ENCODE results near the gene MAP3K2. TPM values are rescaled to one million over a fixed set of nuclear protein-coding genes. Genes with fewer than 3 reads are reported as not detected.

Gene MAP3K2
- total and polyA plus RNA-seq, 4 donors: 5.9 to 46.2 (median 17.0) TPM

DNA sequence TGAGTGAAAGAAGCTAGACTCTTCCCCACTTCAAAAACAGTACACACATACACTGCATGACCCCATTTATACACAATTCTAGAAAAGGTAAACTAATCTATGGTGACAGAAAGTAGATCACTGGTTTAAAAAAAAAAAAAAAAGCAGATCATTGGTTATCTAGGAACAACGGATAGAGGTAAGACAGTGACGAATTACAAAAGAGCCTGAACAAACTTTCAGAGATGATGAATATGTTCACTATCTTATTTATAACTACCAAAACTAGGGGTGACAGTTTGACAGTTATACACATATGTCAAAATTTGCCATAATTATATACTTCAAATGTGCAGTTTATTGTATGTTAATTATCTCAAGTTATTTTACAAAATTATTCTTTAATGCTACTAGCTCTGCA, 27.5 kb downstream of the MAP3K2 start:
- Histone ChIP-seq H3K4me3 (ENCODE audit: low read depth in 1 of 3, low read length in 3 of 3) (no peak overlapping the region), H3K27me3 (ENCODE audit: control insufficient read depth in 4 of 4, insufficient read depth in 4 of 4, low read length in 3 of 4) (no peaks in the 10 kb centered on the region), H3K36me3 (ENCODE audit: control insufficient read depth in 4 of 4, insufficient read depth in 3 of 4, low read depth in 1 of 4, low read length in 3 of 4) (no peaks in the 10 kb centered on the region), H3K9ac (ENCODE audit: low read depth in 1 of 2, low read length in 2 of 2) (no peak overlapping the region), H3K27ac (ENCODE audit: low read depth in 1 of 2, low read length in 2 of 2) (no peak overlapping the region), H3K4me1 (ENCODE audit: control insufficient read depth in 4 of 4, insufficient read depth in 4 of 4, low read length in 3 of 4) (peaks cover 2 to 13% (median 7%) of the 10 kb centered on the region in 4 donors), H3K9me3 (ENCODE audit: control insufficient read depth in 4 of 4, low read length in 3 of 4) (no peaks in the 10 kb centered on the region)
- no peak for DNase-seq (ENCODE audit: low spot score)
- TF ChIP-seq SP1 (IDR thresholded peaks at IDR 0.05) (no peak), EGR1 (IDR thresholded peaks at IDR 0.05; ENCODE audit: low read depth in 2 of 2) (no peak), RAD21 (IDR thresholded peaks at IDR 0.05) (no peak), TAF1 (conservative IDR thresholded peaks at IDR 0.05) (no peak)
- TF ChIP-seq, protein P1, sequence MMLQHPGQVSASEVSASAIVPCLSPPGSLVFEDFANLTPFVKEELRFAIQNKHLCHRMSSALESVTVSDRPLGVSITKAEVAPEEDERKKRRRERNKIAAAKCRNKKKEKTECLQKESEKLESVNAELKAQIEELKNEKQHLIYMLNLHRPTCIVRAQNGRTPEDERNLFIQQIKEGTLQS (IDR thresholded peaks at IDR 0.05): no peak
- TF ChIP-seq, protein P2, sequence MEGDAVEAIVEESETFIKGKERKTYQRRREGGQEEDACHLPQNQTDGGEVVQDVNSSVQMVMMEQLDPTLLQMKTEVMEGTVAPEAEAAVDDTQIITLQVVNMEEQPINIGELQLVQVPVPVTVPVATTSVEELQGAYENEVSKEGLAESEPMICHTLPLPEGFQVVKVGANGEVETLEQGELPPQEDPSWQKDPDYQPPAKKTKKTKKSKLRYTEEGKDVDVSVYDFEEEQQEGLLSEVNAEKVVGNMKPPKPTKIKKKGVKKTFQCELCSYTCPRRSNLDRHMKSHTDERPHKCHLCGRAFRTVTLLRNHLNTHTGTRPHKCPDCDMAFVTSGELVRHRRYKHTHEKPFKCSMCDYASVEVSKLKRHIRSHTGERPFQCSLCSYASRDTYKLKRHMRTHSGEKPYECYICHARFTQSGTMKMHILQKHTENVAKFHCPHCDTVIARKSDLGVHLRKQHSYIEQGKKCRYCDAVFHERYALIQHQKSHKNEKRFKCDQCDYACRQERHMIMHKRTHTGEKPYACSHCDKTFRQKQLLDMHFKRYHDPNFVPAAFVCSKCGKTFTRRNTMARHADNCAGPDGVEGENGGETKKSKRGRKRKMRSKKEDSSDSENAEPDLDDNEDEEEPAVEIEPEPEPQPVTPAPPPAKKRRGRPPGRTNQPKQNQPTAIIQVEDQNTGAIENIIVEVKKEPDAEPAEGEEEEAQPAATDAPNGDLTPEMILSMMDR (IDR thresholded peaks at IDR 0.05; ENCODE audit: low read depth, low read length, missing input control): no peak
- WGBS: 76% methylated on average over 2 of the region's 2 CpGs

DNA sequence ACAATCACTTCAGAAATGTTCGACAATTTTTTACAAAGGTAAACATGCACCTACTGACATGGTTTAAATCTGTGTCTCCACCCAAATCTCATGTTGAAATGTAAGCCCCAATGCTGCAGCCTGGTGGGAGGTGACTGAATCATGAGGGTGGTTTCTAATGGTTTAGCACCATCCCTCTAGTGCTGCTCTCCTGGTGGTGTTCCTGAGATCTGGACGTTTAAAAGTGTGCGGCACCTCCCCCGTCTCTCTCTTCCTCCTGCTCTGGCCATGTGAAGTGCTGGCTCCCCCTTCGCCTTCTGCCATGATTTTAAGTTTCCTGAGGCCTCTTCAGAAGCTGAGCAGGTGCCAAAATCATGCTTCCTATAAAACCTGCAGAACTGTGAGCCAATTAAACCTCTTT, 28.3 kb downstream of the MAP3K2 start:
- Histone ChIP-seq H3K27ac (ENCODE audit: low read depth in 1 of 2, low read length in 2 of 2) (no peak overlapping the region), H3K4me1 (ENCODE audit: control insufficient read depth in 4 of 4, insufficient read depth in 4 of 4, low read length in 3 of 4) (peaks cover 5 to 17% (median 10%) of the 10 kb centered on the region in 4 donors), H3K9ac (ENCODE audit: low read depth in 1 of 2, low read length in 2 of 2) (no peak overlapping the region), H3K4me3 (ENCODE audit: low read depth in 1 of 3, low read length in 3 of 3) (no peak overlapping the region), H3K27me3 (ENCODE audit: control insufficient read depth in 4 of 4, insufficient read depth in 4 of 4, low read length in 3 of 4) (no peaks in the 10 kb centered on the region), H3K9me3 (ENCODE audit: control insufficient read depth in 4 of 4, low read length in 3 of 4) (no peaks in the 10 kb centered on the region), H3K36me3 (ENCODE audit: control insufficient read depth in 4 of 4, insufficient read depth in 3 of 4, low read depth in 1 of 4, low read length in 3 of 4) (no peaks in the 10 kb centered on the region)
- TF ChIP-seq, protein P1 (IDR thresholded peaks at IDR 0.05): no peak
- TF ChIP-seq TAF1 (conservative IDR thresholded peaks at IDR 0.05) (no peak), HNF4G (IDR thresholded peaks at IDR 0.05) (no peak), GABPA (IDR thresholded peaks at IDR 0.05 in 1 of 2, conservative IDR thresholded peaks at IDR 0.05 in 1 of 2) (no peak), FOXA2 (IDR thresholded peaks at IDR 0.05) (no peak), RXRA (IDR thresholded peaks at IDR 0.05) (no peak), NR2F2 (IDR thresholded peaks at IDR 0.05) (no peak), EGR1 (IDR thresholded peaks at IDR 0.05; ENCODE audit: low read depth in 2 of 2) (no peak)
- TF ChIP-seq, protein P3, sequence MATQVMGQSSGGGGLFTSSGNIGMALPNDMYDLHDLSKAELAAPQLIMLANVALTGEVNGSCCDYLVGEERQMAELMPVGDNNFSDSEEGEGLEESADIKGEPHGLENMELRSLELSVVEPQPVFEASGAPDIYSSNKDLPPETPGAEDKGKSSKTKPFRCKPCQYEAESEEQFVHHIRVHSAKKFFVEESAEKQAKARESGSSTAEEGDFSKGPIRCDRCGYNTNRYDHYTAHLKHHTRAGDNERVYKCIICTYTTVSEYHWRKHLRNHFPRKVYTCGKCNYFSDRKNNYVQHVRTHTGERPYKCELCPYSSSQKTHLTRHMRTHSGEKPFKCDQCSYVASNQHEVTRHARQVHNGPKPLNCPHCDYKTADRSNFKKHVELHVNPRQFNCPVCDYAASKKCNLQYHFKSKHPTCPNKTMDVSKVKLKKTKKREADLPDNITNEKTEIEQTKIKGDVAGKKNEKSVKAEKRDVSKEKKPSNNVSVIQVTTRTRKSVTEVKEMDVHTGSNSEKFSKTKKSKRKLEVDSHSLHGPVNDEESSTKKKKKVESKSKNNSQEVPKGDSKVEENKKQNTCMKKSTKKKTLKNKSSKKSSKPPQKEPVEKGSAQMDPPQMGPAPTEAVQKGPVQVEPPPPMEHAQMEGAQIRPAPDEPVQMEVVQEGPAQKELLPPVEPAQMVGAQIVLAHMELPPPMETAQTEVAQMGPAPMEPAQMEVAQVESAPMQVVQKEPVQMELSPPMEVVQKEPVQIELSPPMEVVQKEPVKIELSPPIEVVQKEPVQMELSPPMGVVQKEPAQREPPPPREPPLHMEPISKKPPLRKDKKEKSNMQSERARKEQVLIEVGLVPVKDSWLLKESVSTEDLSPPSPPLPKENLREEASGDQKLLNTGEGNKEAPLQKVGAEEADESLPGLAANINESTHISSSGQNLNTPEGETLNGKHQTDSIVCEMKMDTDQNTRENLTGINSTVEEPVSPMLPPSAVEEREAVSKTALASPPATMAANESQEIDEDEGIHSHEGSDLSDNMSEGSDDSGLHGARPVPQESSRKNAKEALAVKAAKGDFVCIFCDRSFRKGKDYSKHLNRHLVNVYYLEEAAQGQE (IDR thresholded peaks at IDR 0.05): no peak
- WGBS: 63% methylated on average over 5 of the region's 5 CpGs
- no peak for DNase-seq (ENCODE audit: low spot score)

DNA sequence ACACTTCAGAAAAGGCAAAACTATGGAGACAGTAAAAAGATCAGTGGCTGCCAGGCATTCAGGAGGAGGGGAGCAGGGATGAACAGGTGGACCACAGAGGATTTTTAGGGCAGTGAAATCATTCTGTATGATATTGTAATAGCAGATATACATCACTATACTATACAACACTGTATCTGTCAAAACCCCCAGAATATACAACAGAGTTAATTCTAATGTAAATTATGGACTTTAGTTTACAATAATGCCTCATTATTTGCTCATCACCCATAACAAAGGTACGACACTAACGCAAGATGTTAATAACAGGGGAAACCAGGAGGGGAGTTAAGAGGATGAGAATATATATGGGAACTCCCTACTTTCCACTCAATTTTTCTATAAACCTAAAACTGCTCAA, 28.8 kb downstream of the MAP3K2 start:
- 96% methylated on average over 2 of the region's 2 CpGs for WGBS
- Histone ChIP-seq H3K4me3 (ENCODE audit: low read depth in 1 of 3, low read length in 3 of 3) (no peak overlapping the region), H3K4me1 (ENCODE audit: control insufficient read depth in 4 of 4, insufficient read depth in 4 of 4, low read length in 3 of 4) (peaks cover 9 to 21% (median 14%) of the 10 kb centered on the region in 4 donors), H3K9me3 (ENCODE audit: control insufficient read depth in 4 of 4, low read length in 3 of 4) (no peaks in the 10 kb centered on the region), H3K9ac (ENCODE audit: low read depth in 1 of 2, low read length in 2 of 2) (no peak overlapping the region), H3K27me3 (ENCODE audit: control insufficient read depth in 4 of 4, insufficient read depth in 4 of 4, low read length in 3 of 4) (no peaks in the 10 kb centered on the region), H3K36me3 (ENCODE audit: control insufficient read depth in 4 of 4, insufficient read depth in 3 of 4, low read depth in 1 of 4, low read length in 3 of 4) (no peaks in the 10 kb centered on the region), H3K27ac (ENCODE audit: low read depth in 1 of 2, low read length in 2 of 2) (no peak overlapping the region)
- DNase-seq (ENCODE audit: low spot score): no peak
- TF ChIP-seq, protein P4, sequence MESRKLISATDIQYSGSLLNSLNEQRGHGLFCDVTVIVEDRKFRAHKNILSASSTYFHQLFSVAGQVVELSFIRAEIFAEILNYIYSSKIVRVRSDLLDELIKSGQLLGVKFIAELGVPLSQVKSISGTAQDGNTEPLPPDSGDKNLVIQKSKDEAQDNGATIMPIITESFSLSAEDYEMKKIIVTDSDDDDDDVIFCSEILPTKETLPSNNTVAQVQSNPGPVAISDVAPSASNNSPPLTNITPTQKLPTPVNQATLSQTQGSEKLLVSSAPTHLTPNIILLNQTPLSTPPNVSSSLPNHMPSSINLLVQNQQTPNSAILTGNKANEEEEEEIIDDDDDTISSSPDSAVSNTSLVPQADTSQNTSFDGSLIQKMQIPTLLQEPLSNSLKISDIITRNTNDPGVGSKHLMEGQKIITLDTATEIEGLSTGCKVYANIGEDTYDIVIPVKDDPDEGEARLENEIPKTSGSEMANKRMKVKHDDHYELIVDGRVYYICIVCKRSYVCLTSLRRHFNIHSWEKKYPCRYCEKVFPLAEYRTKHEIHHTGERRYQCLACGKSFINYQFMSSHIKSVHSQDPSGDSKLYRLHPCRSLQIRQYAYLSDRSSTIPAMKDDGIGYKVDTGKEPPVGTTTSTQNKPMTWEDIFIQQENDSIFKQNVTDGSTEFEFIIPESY (IDR thresholded peaks at IDR 0.05): no peak
- no peak for TF ChIP-seq EGR1 (IDR thresholded peaks at IDR 0.05; ENCODE audit: low read depth in 2 of 2)
- TF ChIP-seq, protein P3 (IDR thresholded peaks at IDR 0.05): no peak
- no peak for TF ChIP-seq HNF4A (conservative IDR thresholded peaks at IDR 0.05)
- TF ChIP-seq JUND (IDR thresholded peaks at IDR 0.05): no peak
- no peak for TF ChIP-seq RXRA (IDR thresholded peaks at IDR 0.05)
- TF ChIP-seq FOXA2 (IDR thresholded peaks at IDR 0.05): no peak
- TF ChIP-seq NR2F2 (IDR thresholded peaks at IDR 0.05): no peak
- TF ChIP-seq, protein P1 (IDR thresholded peaks at IDR 0.05): no peak

All from liver (tissue), 9 donors.